AG09309 (cell line): ENCODE data around the gene SNX10.

Experiments
- DNase-seq: peaks from one replicate; pipeline ENCODE4 v3.0.0-alpha.2; 2010; ENCODE audit warnings: low read depth
- H3K4me3 ChIP-seq: 2 replicates; pipeline ENCODE4 v1.5.1; 2011; ENCODE audit warnings: mild to moderate bottlenecking, low read depth, low read length, moderate library complexity; ENCODE audit not compliant: control insufficient read depth
- CTCF ChIP-seq: IDR thresholded peaks from 2 replicates; pipeline ENCODE4 v1.5.1; 2011; ENCODE audit warnings: mild to moderate bottlenecking, low read depth, low read length, inconsistent platforms; ENCODE audit not compliant: insufficient read depth, control insufficient read depth; ENCODE audit errors: missing control alignments

Gene SNX10

GRCh38 chr7:26321435-26321834, 29.8 kb downstream of the SNX10 start:
- no peak overlapping the region for H3K4me3 ChIP-seq
- no peak for DNase-seq
- TF ChIP-seq CTCF: no peak

GRCh38 chr7:26326211-26326610, 34.5 kb downstream of the SNX10 start:
- DNase-seq: no peak
- TF ChIP-seq CTCF: no peak
- H3K4me3 ChIP-seq: no peak overlapping the region

GRCh38 chr7:26328498-26329390, 37.1 kb downstream of the SNX10 start:
- DNase-seq: no peak
- TF ChIP-seq CTCF: no peak

GRCh38 chr7:26329520-26330255, 38.0 kb downstream of the SNX10 start:
- no peak for DNase-seq
- no peak for TF ChIP-seq CTCF
- H3K4me3 ChIP-seq: no peak overlapping the region

More at GRCh38 chr7:26328498-26329390, 37.1 kb downstream of the SNX10 start:
- H3K4me3 ChIP-seq: no peak overlapping the region

GRCh38 chr7:26331113-26331512, 39.5 kb downstream of the SNX10 start:
- TF ChIP-seq CTCF: no peak
- no peak overlapping the region for H3K4me3 ChIP-seq
- DNase-seq: no peak

- DNase-seq: no peak
- H3K4me3 ChIP-seq: no peak overlapping the region
- no peak for TF ChIP-seq CTCF
Observed at GRCh38 chr7:26331789-26332188, 40.1 kb downstream of the SNX10 start.
